ENCODE measurements around the gene SLC6A12. TPM values are rescaled to one million over a fixed set of nuclear protein-coding genes. Genes with fewer than 3 reads are reported as not detected.

The SLC6A12 gene
- total and polyA plus RNA-seq, 5 experiments from 2014 or later: 0.78 TPM; not detected in 4

GRCh38 chr12:177336-177979, 36.5 kb downstream of the SLC6A12 start:
- POLR2A ChIA-PET: no interaction called here
- Mint-ChIP-seq H3K27ac (no peak overlapping the region), H3K27me3 (peaks cover 0 to 40% (median 13%) of the 10 kb centered on the region in 5 donors), H3K36me3 (no peaks in the 10 kb centered on the region), H3K4me3 (no peak overlapping the region), H3K9me3 (no peaks in the 10 kb centered on the region), H3K4me1 (peaks cover 4 to 16% (median 7%) of the 10 kb centered on the region in 4 donors)
- no peak for ATAC-seq
- no peak for DNase-seq

GRCh38 chr12:176321-177181, 37.4 kb downstream of the SLC6A12 start:
- peaks cover 0 to 38% (median 15%) of the 10 kb centered on the region in 5 donors for H3K27me3 Mint-ChIP-seq
- no peaks in the 10 kb centered on the region for H3K36me3 Mint-ChIP-seq
- no peak for DNase-seq
- H3K27ac Mint-ChIP-seq: peak overlapping the region in 3 of 10 donors; percentile 54 to 70 (median 68)
- no peak for ATAC-seq
- peaks cover 6 to 16% (median 7%) of the 10 kb centered on the region in 4 donors for H3K4me1 Mint-ChIP-seq
- no peaks in the 10 kb centered on the region for H3K9me3 Mint-ChIP-seq
- H3K4me3 Mint-ChIP-seq: no peak overlapping the region
- POLR2A ChIA-PET: no interaction called here

- ATAC-seq (no peak), DNase-seq (no peak)
- POLR2A ChIA-PET: no interaction called here
- no peaks in the 10 kb centered on the region for H3K36me3 Mint-ChIP-seq
- no peaks in the 10 kb centered on the region for H3K9me3 Mint-ChIP-seq
- H3K4me1 Mint-ChIP-seq: peaks cover 6 to 12% (median 8%) of the 10 kb centered on the region in 4 donors
- H3K27ac Mint-ChIP-seq: peak overlapping the region in 1 of 10 donors; percentile 18
- no peak overlapping the region for H3K4me3 Mint-ChIP-seq
- H3K27me3 Mint-ChIP-seq: peaks cover 1 to 36% (median 18%) of the 10 kb centered on the region in 5 donors
These were observed 38.2 kb downstream of the SLC6A12 start for GRCh38 chr12:175759-176158.

GRCh38 chr12:175250-175649, 38.7 kb downstream of the SLC6A12 start:
- H3K27ac Mint-ChIP-seq: no peak overlapping the region
- H3K4me1 Mint-ChIP-seq: peaks cover 4 to 7% (median 6%) of the 10 kb centered on the region in 4 donors
- ATAC-seq (no peak), DNase-seq (no peak)
- no peak overlapping the region for H3K4me3 Mint-ChIP-seq
- H3K9me3 Mint-ChIP-seq: no peaks in the 10 kb centered on the region
- H3K27me3 Mint-ChIP-seq: peaks cover 1 to 34% (median 18%) of the 10 kb centered on the region in 5 donors
- POLR2A ChIA-PET: no interaction called here
- H3K36me3 Mint-ChIP-seq: no peaks in the 10 kb centered on the region

GRCh38 chr12:174596-174995, 39.4 kb downstream of the SLC6A12 start:
- POLR2A ChIA-PET: no interaction called here
- peaks cover 4 to 9% (median 6%) of the 10 kb centered on the region in 4 donors for H3K4me1 Mint-ChIP-seq
- no peak for DNase-seq
- no peaks in the 10 kb centered on the region for H3K36me3 Mint-ChIP-seq
- H3K27ac Mint-ChIP-seq: no peak overlapping the region
- H3K9me3 Mint-ChIP-seq: no peaks in the 10 kb centered on the region
- H3K4me3 Mint-ChIP-seq: no peak overlapping the region
- peaks cover 1 to 32% (median 15%) of the 10 kb centered on the region in 5 donors for H3K27me3 Mint-ChIP-seq
- ATAC-seq: no peak

- DNase-seq: no peak
- POLR2A ChIA-PET: no interaction called here
- H3K4me3 Mint-ChIP-seq: no peak overlapping the region
- no peaks in the 10 kb centered on the region for H3K36me3 Mint-ChIP-seq
- H3K9me3 Mint-ChIP-seq: no peaks in the 10 kb centered on the region
- H3K27ac Mint-ChIP-seq: no peak overlapping the region
- peaks cover 1 to 35% (median 15%) of the 10 kb centered on the region in 5 donors for H3K27me3 Mint-ChIP-seq
- peaks cover 9 to 14% (median 10%) of the 10 kb centered on the region in 4 donors for H3K4me1 Mint-ChIP-seq
- no peak for ATAC-seq
These were observed 39.8 kb downstream of the SLC6A12 start for GRCh38 chr12:174124-174523.

- POLR2A ChIA-PET: no interaction called here
- ATAC-seq: no peak
- no peaks in the 10 kb centered on the region for H3K36me3 Mint-ChIP-seq
These were observed 41.2 kb downstream of the SLC6A12 start for GRCh38 chr12:172732-173161.

GRCh38 chr12:171743-172676, 41.9 kb downstream of the SLC6A12 start:
- peak overlapping the region in 1 of 10 donors; percentile 66 for H3K27ac Mint-ChIP-seq
- peaks cover 16 to 19% (median 17%) of the 10 kb centered on the region in 4 donors for H3K4me1 Mint-ChIP-seq

More at GRCh38 chr12:172732-173161, 41.2 kb downstream of the SLC6A12 start:
- Mint-ChIP-seq H3K27me3 (peaks cover 0 to 28% (median 12%) of the 10 kb centered on the region in 5 donors), H3K9me3 (no peaks in the 10 kb centered on the region), H3K4me3 (no peak overlapping the region), H3K4me1 (peaks cover 16 to 19% (median 17%) of the 10 kb centered on the region in 4 donors), H3K27ac (no peak overlapping the region)
- DNase-seq: no peak

GRCh38 chr12:171276-171675, 42.7 kb downstream of the SLC6A12 start:
- Mint-ChIP-seq H3K9me3 (no peaks in the 10 kb centered on the region), H3K4me1 (peaks cover 16 to 19% (median 18%) of the 10 kb centered on the region in 4 donors), H3K27me3 (peaks cover 0 to 26% (median 12%) of the 10 kb centered on the region in 5 donors), H3K36me3 (no peaks in the 10 kb centered on the region), H3K27ac (no peak overlapping the region), H3K4me3 (no peak overlapping the region)
- ATAC-seq (no peak), DNase-seq (no peak)
- POLR2A ChIA-PET: no interaction called here

More at GRCh38 chr12:171743-172676, 41.9 kb downstream of the SLC6A12 start:
- H3K27me3 Mint-ChIP-seq: peaks cover 0 to 30% (median 12%) of the 10 kb centered on the region in 5 donors
- DNase-seq: no peak
- POLR2A ChIA-PET: interaction anchor here (0.6 kb wide), 1 partner anchor 34 kb away, joined by 3 read pairs; no protein-coding TSS in a partner anchor
- H3K36me3 Mint-ChIP-seq: no peaks in the 10 kb centered on the region
- no peaks in the 10 kb centered on the region for H3K9me3 Mint-ChIP-seq
- no peak for ATAC-seq
- H3K4me3 Mint-ChIP-seq: no peak overlapping the region

- no peaks in the 10 kb centered on the region for H3K36me3 Mint-ChIP-seq
- no peaks in the 10 kb centered on the region for H3K9me3 Mint-ChIP-seq
- POLR2A ChIA-PET: no interaction called here
- ATAC-seq (no peak), DNase-seq (no peak)
- peaks cover 0 to 26% (median 12%) of the 10 kb centered on the region in 5 donors for H3K27me3 Mint-ChIP-seq
- H3K4me1 Mint-ChIP-seq: peaks cover 16 to 19% (median 18%) of the 10 kb centered on the region in 4 donors
- no peak overlapping the region for H3K4me3 Mint-ChIP-seq
- H3K27ac Mint-ChIP-seq: no peak overlapping the region
These were observed 43.4 kb downstream of the SLC6A12 start for GRCh38 chr12:170371-171225.

GRCh38 chr12:169528-170370, 44.2 kb downstream of the SLC6A12 start:
- H3K4me3 Mint-ChIP-seq: peak overlapping the region in 1 of 10 donors; percentile 23
- no peak for DNase-seq
- no peaks in the 10 kb centered on the region for H3K36me3 Mint-ChIP-seq
- H3K4me1 Mint-ChIP-seq: peaks cover 16 to 19% (median 18%) of the 10 kb centered on the region in 4 donors
- no peak for ATAC-seq
- H3K27me3 Mint-ChIP-seq: peaks cover 0 to 25% (median 14%) of the 10 kb centered on the region in 5 donors
- H3K9me3 Mint-ChIP-seq: no peaks in the 10 kb centered on the region
- H3K27ac Mint-ChIP-seq: peak overlapping the region in 2 of 10 donors; percentile 33 to 63
- POLR2A ChIA-PET: no interaction called here

All from naive thymus-derived CD8-positive, alpha-beta T cell (primary cell).